NOMO-1 treated with DMSO at 0.1 percent for 48 hours (cell line): ENCODE data around the gene RNPS1.

Experiments used
- DNase-seq: peaks from one replicate; lab custom pipeline; 2025; ENCODE audit not compliant: unreplicated experiment; lab: John Stamatoyannopoulos, UW

The RNPS1 gene

GRCh38 chr16:2216330-2216729 lies 51.6 kb downstream of the RNPS1 start:
- DNase-seq: no peak

DNA sequence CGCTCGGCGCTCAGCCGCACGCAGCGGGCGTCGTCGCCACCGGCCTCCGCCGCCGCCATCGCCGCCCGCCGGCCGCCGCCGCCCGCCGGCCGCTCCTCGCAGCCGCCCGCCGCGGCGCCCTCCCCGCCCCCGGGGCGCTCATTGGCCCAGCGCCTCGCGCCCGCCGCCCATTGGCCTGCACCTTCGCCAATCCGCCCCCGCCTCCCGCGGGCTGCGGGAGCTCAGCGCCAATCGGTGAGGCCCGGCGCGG lies 53.3 kb downstream of the RNPS1 start, which contains the start of gene PGP:
Gene PGP (minus strand): TSS at position 122 of the 250 bp plus-strand sequence. CDS start 63 bp downstream, at position 59.
- DNase-seq: no peak

DNA sequence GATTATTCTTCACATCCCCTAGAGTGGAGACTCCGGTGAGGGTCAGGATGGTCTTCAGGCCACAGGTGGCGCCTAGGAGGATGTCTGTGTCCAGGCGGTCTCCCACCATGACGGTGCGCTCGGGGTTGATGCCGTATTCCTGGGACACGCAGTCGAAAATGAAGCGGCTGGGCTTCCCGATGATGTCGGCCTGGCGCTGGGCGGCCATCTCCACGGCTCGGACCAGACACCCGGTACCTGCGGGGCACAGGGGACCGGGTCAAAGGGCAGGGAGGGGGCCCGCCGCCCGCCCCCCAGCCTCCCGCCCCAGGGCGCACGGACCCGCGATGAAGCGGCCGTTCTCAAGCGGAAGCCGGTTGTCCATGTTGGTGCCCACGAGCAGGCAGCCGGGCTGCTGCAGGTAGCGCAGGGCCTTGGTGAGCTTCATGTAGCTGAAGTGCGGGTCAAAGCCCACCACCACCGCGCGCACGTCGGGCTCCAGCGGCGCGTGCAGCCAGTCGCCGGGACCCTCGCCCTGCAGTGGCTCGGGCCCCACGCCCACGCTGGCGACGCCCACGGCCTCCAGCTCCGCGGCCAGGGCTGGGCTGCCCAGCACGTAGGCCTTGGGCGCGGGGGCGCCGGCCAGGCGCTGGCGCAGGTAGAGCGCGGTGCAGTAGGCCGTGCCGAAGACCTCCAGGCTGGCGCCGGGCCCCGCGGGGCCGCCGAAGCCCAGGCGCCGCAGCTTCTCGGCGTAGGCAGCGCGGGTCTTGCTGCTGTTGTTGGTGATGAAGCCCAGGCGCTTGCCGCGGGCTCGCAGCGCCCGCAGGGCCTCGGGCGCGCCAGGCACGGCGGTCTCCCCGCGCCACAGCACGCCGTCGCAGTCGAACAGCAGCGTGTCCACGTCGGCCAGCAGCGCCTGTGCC lies 53.9 kb downstream of the RNPS1 start:
- no peak for DNase-seq

- DNase-seq: peak; percentile 46
Measured at GRCh38 chr16:2212362-2213324, 55.3 kb downstream of the RNPS1 start.

DNA sequence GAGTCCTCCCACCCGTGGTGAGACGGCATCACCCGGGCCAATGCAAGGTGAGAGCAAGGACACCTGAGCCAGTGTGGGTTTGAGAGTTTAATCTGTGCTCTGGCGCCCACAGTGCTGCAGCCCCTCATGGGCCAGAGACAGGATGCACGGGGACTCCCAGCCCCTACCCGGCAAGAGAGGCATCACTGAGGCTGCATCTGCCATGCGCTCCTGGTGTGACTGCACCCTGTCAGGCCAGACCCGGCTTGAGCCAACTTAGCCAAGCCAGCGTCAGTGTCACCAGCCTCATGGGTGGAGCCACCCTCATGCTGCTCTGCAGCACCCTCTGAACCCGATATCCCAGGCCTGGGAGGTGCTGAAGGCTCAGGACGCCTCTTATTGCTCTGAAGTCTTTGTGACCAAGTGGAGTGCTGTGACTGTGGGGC lies 56.0 kb downstream of the RNPS1 start:
- DNase-seq: no peak

DNA sequence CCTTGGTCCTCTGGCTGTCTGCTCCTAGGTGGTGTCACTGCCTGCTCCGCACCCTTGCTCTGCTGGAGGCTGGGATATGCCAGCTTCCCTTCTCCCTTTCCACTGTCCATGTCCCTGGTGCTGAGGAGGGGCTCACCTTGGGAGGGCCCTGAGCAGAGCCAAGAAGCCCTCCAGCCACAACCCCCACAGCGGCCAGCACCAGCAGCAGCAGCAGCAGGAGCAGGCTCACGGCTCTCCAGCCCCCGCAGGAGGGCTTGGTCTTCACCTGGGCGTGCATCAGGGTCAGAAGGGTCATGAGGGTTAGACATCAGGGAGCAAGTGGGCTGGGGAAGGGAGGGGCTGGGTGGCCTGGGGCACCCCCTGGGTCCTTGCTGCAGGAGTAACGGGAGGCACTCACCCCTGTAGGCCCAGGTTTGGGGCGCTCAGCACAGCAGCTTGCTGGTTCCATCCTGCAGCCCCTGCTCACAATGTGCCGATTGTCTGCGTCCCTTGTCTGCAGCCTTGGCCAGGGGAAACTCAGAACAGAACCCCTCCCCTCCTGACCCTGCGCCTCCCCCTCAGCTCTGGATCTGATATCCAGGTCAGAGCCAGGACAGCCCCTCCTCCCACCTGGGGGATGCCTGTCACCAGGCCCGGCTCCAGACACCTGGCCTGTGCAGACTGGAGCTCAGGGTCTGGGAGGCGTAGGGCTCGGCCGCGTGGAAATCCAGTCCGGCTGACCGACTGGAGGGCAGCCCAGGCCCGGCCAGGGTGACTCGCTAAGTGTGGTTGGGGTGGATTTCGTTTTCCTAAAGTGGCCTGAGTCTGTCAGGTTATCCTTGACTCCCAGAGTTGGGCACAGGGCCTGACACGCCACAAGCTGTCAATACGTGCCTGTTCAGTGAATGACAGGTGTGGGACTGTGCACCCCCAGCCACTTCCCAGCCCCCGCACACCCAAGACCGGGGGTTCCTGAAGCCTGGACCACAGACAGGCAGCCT lies 57.2 kb downstream of the RNPS1 start, which contains the start of gene BRICD5:
Gene BRICD5 (minus strand): TSS at position 478 of the 980 bp plus-strand sequence. CDS start 30 bp downstream, at position 448.
- no peak for DNase-seq

DNA sequence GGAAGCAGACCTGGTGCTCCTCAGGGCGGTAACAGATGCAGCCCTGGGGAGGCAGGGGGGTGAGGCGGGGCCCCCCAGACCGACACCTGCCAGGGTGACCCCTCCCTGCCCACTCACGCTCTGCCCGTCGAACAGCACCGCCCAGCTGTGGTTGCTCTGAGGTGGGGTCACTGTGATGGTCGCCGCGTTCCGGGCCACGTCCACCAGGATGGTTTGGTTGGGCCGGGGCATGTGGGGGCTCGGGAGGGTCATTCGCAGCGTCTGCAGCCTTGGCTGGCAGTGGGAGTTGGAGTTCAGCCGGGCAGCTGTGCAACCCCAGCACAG lies 58.0 kb downstream of the RNPS1 start:
- no peak for DNase-seq

- DNase-seq: no peak
Measured at GRCh38 chr16:2209258-2210008, 58.5 kb downstream of the RNPS1 start.

DNA sequence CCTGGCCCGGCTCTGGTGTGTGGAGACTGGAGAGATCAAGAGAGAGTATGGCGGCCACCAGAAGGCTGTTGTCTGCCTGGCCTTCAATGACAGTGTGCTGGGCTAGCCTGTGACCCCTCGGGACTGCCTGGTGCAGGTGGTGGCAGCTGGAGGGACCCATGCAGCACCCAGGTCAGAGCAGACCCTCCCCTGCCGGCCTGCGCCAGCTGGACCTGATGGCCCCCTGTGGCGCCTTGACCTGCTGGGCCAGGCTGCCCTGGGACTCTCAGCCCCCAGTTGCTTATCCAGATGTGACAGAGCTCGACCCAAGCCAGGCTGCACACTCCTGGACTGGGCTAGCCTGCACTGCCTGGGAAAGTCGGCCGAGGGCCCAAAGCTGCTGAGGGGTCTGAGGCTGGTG lies 59.2 kb downstream of the RNPS1 start:
- no peak for DNase-seq

DNA sequence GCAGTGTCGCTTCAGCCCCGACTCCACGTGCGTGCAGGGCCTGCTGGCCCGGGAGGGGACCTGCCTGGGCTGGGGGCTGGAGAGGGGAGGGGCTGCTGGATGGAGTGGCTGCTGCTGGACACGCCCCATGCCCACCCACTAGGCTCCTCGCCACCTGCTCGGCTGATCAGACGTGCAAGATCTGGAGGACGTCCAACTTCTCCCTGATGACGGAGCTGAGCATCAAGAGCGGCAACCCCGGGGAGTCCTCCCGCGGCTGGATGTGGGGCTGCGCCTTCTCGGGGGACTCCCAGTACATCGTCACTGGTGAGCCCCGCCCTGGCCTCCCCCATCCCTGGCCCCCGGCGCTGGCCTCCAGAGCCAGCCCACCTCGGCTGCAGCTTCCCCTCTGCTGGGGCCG lies 59.6 kb downstream of the RNPS1 start:
- DNase-seq: no peak

DNA sequence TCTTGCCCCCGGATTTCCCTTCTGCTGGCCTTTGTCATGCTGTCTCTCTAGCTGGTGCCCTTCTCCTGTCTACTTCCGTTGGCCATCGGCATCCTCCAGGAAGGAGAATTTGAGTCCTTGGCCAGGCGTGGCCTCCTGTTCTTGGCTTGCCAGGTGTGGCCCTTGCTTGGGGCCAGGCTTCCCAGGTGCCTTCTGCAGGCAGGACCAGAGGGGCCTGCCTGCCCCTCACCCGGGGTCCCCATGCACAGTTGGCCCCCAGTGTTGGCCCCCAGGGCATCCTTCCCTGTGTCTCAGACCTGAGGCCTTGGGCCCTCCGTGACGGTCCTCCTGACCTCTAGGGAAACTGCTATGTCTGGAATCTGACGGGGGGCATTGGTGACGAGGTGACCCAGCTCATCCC lies 60.1 kb downstream of the RNPS1 start:
- DNase-seq: no peak

GRCh38 chr16:2206780-2207433 lies 61.0 kb downstream of the RNPS1 start:
- no peak for DNase-seq

GRCh38 chr16:2206420-2206779 lies 61.5 kb downstream of the RNPS1 start:
- no peak for DNase-seq

DNA sequence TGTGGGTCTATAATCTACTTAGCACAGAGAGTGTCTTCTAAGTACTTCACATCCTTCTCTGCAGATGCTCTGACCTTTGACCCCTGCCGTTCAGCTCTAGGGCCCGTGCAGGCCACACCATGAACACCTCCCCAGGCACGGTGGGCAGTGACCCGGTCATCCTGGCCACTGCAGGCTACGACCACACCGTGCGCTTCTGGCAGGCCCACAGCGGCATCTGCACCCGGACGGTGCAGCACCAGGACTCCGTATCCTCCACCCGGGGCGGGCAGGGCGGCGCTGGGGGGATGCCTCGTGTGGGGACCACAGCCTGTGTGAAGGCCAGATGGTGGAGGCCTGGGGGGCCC lies 62.0 kb downstream of the RNPS1 start:
- DNase-seq: no peak

- peak; percentile 77 for DNase-seq
Measured at GRCh38 chr16:2205104-2205966, 62.6 kb downstream of the RNPS1 start, which contains the start of gene MLST8. TSS of gene MLST8 (plus strand) at chr16:2205454. CDS start at chr16:2206086, 632 bp downstream.

DNA sequence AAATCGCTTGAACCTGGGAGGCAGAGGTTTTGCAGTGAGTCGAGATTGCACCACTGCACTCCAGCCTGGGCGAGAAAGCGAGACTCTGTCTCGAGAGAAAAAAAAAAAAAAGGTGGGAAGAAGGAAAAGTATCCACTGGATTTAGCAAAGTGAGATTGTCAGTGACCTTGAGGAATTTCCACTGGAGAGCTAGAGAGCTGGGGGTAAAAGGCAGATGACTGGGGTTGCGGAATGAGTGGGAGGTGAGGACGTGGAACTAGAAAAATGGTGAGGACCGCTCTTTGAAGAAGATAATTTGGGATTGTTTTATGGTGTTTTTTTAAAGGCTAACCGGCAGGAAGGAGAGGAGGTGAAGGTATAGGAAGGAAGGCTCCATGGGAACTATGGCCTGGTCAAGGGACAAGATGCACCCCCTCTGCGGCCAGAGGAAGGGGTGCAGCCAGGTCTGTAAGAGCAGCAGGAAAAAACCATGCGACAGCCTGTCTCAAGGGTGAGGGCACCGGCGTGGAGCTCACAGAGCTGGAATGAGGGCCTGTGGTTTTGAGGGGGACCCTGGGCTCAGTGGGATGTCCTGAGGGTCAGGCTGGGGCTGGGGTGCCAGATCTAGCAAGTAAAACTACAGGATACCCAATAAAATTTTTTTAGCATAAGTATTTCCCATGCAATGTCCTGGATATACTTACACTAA lies 63.4 kb downstream of the RNPS1 start:
- no peak for DNase-seq
